PC-3 (cell line): ENCODE measurements around the gene ANP32E. TPM values are rescaled to one million over a fixed set of nuclear protein-coding genes. Genes with fewer than 3 reads are reported as not detected.
"Not testable (repeated sequence)": the region's sequence is repeated elsewhere in the genome, so short reads cannot be mapped to it uniquely, and the experiment has no call there.

Experiments
- ATAC-seq: fragments of 200-7000 bp; cut with Tn5 transposase; 2 replicates; pipeline ENCODE4 v1.9.1; 2020; ENCODE audit warnings: mild to moderate bottlenecking, moderate library complexity
- BruUV-seq: library from RNA; stranded (reverse); fragments of 400-500 nt; replicated peaks from 2 replicates; lab custom pipeline; 2021; lab: Mats Ljungman, UMichigan
- CTCF ChIA-PET: fragments of 300-600 bp; sonication (Branson Sonifier 250); formaldehyde crosslinking; loops from one replicate; lab custom pipeline; 2022; ENCODE audit warnings: antibody characterized with exemption; lab: Charles Lee
- POLR2A ChIA-PET: fragments of 300-600 bp; sonication (Branson Sonifier 250); formaldehyde crosslinking; loops from one replicate; lab custom pipeline; 2022; ENCODE audit warnings: antibody characterized with exemption; ENCODE audit not compliant: unreplicated experiment; lab: Charles Lee
- DNase-seq: peaks from one replicate; pipeline ENCODE4 v3.0.0-alpha.2; 2015
- H2AFZ ChIP-seq: fragments of 300-600 bp; sonication (generic); 2 replicates; pipeline ENCODE4 v1.6.0; 2016; ENCODE audit warnings: antibody characterized with exemption, low read length
- H3F3A ChIP-seq: fragments of 300-600 bp; sonication (generic); one replicate; pipeline ENCODE4 v1.6.0; 2017; ENCODE audit warnings: antibody characterized with exemption, low read length, control low read depth, mild to moderate bottlenecking; ENCODE audit not compliant: unreplicated experiment
- H3K27ac ChIP-seq: fragments of 300-600 bp; sonication (generic); 2 replicates; pipeline ENCODE4 v1.5.1; 2016; ENCODE audit warnings: mild to moderate bottlenecking, low read length
- H3K27me3 ChIP-seq: fragments of 300-600 bp; sonication (generic); 2 replicates; pipeline ENCODE4 v1.6.1; 2016; ENCODE audit warnings: low read length, mixed read lengths
- H3K36me3 ChIP-seq: fragments of 300-600 bp; sonication (generic); 2 replicates; pipeline ENCODE4 v1.6.1; 2016; ENCODE audit warnings: low read depth, mixed run types, low read length, mixed read lengths
- H3K4me1 ChIP-seq: fragments of 300-600 bp; sonication (generic); 2 replicates; pipeline ENCODE4 v1.5.1; 2016; ENCODE audit warnings: low read length; ENCODE audit not compliant: insufficient read depth
- H3K4me2 ChIP-seq: fragments of 300-600 bp; sonication (generic); 2 replicates; pipeline ENCODE4 v1.6.0; 2016; ENCODE audit warnings: low read length
- H3K4me3 ChIP-seq: fragments of 300-600 bp; sonication (generic); 2 replicates; pipeline ENCODE4 v1.5.1; 2016; ENCODE audit warnings: mild to moderate bottlenecking, low read length, mixed read lengths
- H3K79me2 ChIP-seq: fragments of 300-600 bp; sonication (generic); 2 replicates; pipeline ENCODE4 v1.6.1; 2017; ENCODE audit warnings: low read length, mixed read lengths
- H3K9ac ChIP-seq: fragments of 300-600 bp; sonication (generic); 2 replicates; pipeline ENCODE4 v1.6.0; 2016; ENCODE audit warnings: mild to moderate bottlenecking, low read length
- H3K9me2 ChIP-seq: fragments of 300-600 bp; sonication (generic); replicated peaks from 2 replicates; pipeline ENCODE4 v1.6.1; 2016; ENCODE audit warnings: mixed run types, low read length, mixed read lengths
- H3K9me3 ChIP-seq: fragments of 300-600 bp; sonication (generic); 2 replicates; pipeline ENCODE4 v1.6.1; 2016; ENCODE audit warnings: low read length, mixed read lengths
- H4K20me1 ChIP-seq: fragments of 300-600 bp; sonication (generic); 2 replicates; pipeline ENCODE4 v1.6.1; 2016; ENCODE audit warnings: low read length, mixed read lengths
- CTCF ChIP-seq: fragments of 300-600 bp; sonication (generic); conservative IDR thresholded peaks from 2 replicates; pipeline ENCODE4 v1.5.1; 2017; ENCODE audit warnings: antibody characterized with exemption, low read depth, mild to moderate bottlenecking, low read length
- EZH2 ChIP-seq: fragments of 300-600 bp; sonication (generic); IDR thresholded peaks from one replicate; pipeline ENCODE4 v1.6.1; 2017; ENCODE audit warnings: antibody characterized with exemption, mild to moderate bottlenecking, low read length; ENCODE audit not compliant: unreplicated experiment
- EZH2phosphoT487 ChIP-seq: fragments of 300-600 bp; sonication (generic); IDR thresholded peaks from 2 replicates; pipeline ENCODE4 v1.6.1; 2018; ENCODE audit warnings: mild to moderate bottlenecking, antibody characterized with exemption, low read length, borderline replicate concordance
- intact Hi-C: fragments of 100-400 bp; cut with micrococcal nuclease; formaldehyde crosslinking; loops from 2 replicates; pipeline ENCODE4 v1.9.0; 2023
- total RNA-seq: library from RNA; depleted of rRNA; stranded (reverse); fragments of >200 nt; gene quantifications from 2 replicates; pipeline ENCODE4 v1.2.3, GENCODE V29; 2014

ANP32E gene
- total RNA-seq, 1 experiment from 2014 or later: 42.0 TPM

GRCh38 chr1:150233359-150234308 lies 2.3 kb downstream of the ANP32E start:
- Histone ChIP-seq H3K27ac (peak overlapping the region; percentile 36), H3K4me3 (peak overlapping the region; percentile 77), H3K9ac (peak overlapping the region; percentile 79), H3K9me2 (no peaks in the 10 kb centered on the region), H3K4me2 (peak overlapping the region; percentile 83), H3K36me3 (peaks cover 16% of the 10 kb centered on the region; the same call in 1 of the 2 replicates), H3K79me2 (peaks cover 60% of the 10 kb centered on the region), H4K20me1 (peaks cover 4% of the 10 kb centered on the region; the same call in 1 of the 2 replicates), H3K27me3 (no peaks in the 10 kb centered on the region), H3K4me1 (peaks cover 22% of the 10 kb centered on the region), H3K9me3 (no peaks in the 10 kb centered on the region), H2AFZ (peak overlapping the region; percentile 69; the same call in 1 of the 2 replicates), H3F3A (no peaks in the 10 kb centered on the region)
- ChIA-PET CTCF (interaction anchor here (0.6 kb wide), 2 partner anchors 48 to 710 kb away, joined by 3 read pairs; no protein-coding TSS in a partner anchor), POLR2A (interaction anchor here (0.6 kb wide), 1 partner anchor 555 kb away, joined by 4 read pairs; no protein-coding TSS in a partner anchor)
- no peak for TF ChIP-seq EZH2phosphoT487
- TF ChIP-seq EZH2: no peak
- no peak for TF ChIP-seq CTCF
- peak; percentile 48 for DNase-seq
- intact Hi-C loops: loop anchor here (1.0 kb wide), 1 partner anchor 41 kb away; no protein-coding TSS in a partner anchor
- ATAC-seq: peak; percentile 1; the same call in 1 of the 2 replicates
- TSS peak; percentile 30 for BruUV-seq

GRCh38 chr1:150232921-150233320 lies 3.0 kb downstream of the ANP32E start:
- Histone ChIP-seq H3K36me3 (peaks cover 17% of the 10 kb centered on the region; the same call in 1 of the 2 replicates), H3K4me3 (peak overlapping the region; percentile 77), H3K4me2 (peak overlapping the region; percentile 83), H3K79me2 (peaks cover 60% of the 10 kb centered on the region), H3K4me1 (peaks cover 22% of the 10 kb centered on the region)
- CTCF ChIA-PET, BruUV-seq, intact Hi-C loops, H3K9me3 ChIP-seq, DNase-seq, POLR2A ChIA-PET, H3F3A ChIP-seq, H2AFZ ChIP-seq, H4K20me1 ChIP-seq, H3K9ac ChIP-seq, H3K27me3 ChIP-seq, H3K27ac ChIP-seq, ATAC-seq, H3K9me2 ChIP-seq: not testable (repeated sequence)

- H3K4me2 ChIP-seq, POLR2A ChIA-PET, H3F3A ChIP-seq, H3K9ac ChIP-seq, BruUV-seq, H3K4me3 ChIP-seq, H3K27ac ChIP-seq, H3K9me2 ChIP-seq, H4K20me1 ChIP-seq, DNase-seq, H3K4me1 ChIP-seq, H3K27me3 ChIP-seq, H2AFZ ChIP-seq, H3K9me3 ChIP-seq, ATAC-seq, CTCF ChIA-PET, intact Hi-C loops: not testable (repeated sequence)
- Histone ChIP-seq H3K36me3 (peaks cover 51% of the 10 kb centered on the region), H3K79me2 (peaks cover 34% of the 10 kb centered on the region)
Observed at GRCh38 chr1:150228246-150228645, 7.7 kb downstream of the ANP32E start.
